ENCODE measurements around the gene AMZ2.

GRCh38 chr17:68246271-68247028 lies 1.4 kb upstream of the AMZ2 start:
- no peak for TF ChIP-seq CTCF (IDR thresholded peaks at IDR 0.05; ENCODE audit: insufficient read depth, low read depth, low read length)
- no peak for TF ChIP-seq EZH2 (IDR thresholded peaks at IDR 0.05; ENCODE audit: insufficient read depth, low read length)

Data from astrocyte (in vitro differentiated cells and primary cell).